NCI-H345 treated with DMSO at 0.1 percent for 48 hours (cell line): ENCODE data around the gene CKAP2L.
"Not testable (repeated sequence)": the region's sequence is repeated elsewhere in the genome, so short reads cannot be mapped to it uniquely, and the experiment has no call there.

ENCODE experiments used
- DNase-seq: peaks from one replicate; lab custom pipeline; 2025; ENCODE audit not compliant: unreplicated experiment; lab: John Stamatoyannopoulos, UW

CKAP2L gene

DNA sequence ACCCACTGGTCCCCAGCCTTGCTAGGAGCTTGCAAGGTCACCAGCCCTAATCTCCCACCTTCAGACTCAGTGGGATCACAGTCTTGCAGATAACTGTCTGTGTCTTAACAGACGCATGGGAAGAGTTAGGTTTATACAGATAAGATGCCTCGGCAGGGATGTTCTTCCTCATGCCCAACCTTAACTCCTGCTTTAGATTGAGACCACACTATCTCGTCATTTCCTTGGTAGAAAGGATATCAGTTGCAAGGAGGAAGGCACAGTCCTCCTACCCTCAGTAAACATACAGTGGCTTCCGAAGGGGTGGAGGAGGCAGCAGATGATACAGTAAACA lies 36.4 kb downstream of the CKAP2L start:
- DNase-seq, result no peak

DNA sequence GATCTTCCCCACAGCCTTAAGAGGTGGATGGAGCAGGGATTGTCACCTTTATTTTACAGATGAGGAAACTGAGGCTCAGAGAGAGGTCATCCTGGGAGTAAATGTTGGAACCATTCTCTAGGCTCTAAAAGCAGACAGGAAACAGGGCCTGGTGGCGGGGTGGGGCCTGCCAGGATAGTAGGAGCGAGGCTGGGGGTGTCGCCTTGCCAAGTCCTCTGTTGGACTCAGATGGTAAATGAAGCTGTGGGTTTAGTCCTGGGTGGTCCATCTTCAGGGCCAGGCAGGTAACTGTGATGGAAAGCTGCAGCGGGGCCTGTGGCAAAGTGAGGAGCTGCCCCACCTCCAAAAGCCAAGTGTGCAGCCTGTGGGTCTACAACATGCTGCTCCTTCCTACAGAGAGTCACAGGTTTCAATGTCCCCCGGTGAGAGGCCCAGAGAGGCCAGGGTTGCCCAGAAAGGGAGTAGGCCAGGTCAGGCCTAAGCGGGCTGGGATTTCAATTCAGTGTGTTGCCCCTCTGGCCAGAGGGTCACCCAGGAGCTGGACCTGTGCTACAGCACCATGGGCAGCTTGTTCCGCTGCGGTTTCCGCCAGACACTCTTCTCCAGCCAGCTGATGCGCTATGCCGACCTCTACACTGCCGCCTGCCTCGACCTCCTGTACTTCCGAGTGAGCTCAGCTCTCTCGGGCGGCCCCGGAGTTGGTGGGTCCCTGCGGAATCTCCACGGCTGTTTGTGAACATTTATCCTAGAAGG lies 37.0 kb downstream of the CKAP2L start:
- DNase-seq, result no peak

DNA sequence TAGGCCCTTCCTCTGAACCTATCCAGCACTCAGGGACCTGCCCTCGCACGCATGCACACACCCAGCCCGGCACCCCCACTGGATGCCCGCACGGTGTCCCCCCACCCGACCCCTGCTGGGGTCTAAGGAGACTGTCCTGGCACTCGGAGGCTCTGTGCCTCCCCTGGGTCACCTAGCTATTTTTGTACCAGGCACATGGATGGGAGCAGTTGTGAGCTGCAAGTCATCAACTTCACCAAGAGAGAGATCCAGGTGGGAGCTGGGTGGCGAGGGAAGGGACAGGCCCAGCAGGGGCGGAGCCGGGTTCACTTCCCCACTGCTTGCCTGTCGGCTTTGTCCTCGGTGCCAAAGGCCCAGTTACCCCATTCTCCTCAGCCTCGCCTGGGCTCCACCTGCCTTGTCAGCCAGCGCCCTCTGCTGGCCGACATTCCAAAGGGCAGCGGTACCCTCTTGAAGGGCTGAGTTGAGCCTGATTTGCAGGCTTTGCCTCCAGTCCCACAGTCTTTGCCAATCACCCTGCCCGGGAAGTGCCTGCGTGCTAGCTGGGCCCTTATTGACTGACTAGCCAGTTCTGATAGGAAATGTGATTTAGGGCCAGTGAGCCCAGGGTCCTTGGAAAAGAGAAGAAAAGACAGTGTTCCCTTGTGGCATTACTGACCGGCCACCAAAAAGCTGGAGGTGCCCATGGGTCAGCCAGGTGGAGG lies 37.8 kb downstream of the CKAP2L start:
- DNase-seq, result peak; percentile 74

DNA sequence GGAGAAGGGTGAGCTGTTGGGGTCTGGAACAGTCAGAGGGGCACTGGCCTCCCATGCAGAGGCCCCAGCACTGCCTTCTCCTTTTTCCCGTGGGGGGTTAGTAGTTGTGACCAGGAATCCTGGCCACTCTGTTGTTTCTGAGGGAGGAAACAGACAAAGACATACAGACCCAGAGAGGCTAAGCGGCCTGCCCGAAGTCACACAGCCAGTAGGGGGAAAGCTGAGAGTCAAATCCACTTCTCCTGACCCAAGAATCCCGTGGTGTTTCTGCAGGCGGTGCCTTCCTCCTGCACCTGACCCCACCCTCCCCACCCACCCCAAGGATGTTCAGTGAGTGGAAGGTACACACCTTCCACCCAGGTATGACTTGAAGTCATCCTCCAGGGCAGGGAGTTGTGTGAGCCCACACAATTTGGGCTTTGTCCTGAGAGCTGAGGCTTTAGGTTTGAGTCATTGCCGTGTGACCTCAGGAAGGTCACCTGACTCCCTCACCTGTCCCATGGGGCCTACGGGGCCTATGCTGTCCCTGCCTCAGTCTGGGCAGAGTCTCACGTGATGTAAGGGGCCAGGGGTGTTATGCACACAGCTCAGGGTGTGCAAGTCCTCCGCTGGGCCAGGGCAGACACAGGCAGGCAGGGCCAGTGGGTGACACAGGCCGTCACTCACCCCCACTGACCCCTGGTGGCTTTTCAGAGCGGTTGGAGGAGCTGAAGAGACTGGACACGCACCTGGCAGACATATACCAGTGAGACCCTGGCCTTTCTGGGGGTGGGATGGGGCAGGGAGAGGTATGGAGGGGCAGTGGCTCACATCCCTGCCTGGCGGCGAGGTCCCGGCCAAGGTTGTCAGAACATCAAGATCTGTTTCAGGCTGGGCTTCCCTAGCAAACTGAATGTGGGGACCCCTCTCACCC lies 38.6 kb downstream of the CKAP2L start:
- DNase-seq, result no peak

DNA sequence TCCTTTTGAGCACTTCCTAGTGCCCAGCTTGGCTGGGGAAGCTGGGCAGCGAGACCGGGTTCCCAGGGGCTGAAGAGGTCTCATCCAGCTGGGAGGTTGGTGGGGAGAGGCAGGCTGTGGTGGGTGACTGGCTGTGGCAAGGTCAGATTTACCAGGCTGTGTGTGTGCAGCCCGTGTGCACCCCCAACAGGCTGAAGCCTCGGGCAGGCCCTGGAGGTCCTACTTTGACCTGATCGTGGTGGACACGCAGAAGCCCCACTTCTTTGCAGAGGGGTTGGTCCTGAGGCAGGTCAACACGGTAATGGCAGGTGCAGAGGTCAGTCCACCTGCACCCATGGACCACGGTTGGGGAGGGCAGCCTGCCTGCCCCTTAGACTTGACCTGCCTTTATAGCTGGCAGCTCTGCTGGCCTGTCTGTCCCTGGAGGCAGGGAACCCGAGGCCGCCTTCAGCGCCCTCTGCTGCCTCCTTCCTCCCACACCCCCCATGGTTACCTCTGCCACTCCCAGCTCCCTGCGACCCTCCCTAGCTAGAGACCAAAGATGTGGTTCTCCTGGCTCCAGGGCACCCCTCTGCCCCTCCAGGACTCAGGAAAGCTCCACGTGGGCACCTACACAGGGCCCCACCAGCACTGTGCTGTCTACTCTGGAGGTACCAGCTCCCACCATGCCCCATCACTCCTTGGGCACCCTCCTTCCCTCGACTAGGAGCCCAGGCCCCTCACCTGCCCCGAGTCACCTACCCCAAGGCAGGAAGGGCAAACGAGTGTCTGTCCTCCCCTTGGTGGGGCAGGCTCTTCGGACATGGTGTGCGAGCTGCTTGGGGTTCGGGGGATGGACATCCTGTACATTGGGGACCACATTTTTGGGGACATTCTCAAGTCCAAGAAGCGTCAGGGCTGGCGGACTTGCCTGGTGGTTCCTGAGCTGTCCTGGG lies 39.6 kb downstream of the CKAP2L start:
- DNase-seq, result no peak

DNA sequence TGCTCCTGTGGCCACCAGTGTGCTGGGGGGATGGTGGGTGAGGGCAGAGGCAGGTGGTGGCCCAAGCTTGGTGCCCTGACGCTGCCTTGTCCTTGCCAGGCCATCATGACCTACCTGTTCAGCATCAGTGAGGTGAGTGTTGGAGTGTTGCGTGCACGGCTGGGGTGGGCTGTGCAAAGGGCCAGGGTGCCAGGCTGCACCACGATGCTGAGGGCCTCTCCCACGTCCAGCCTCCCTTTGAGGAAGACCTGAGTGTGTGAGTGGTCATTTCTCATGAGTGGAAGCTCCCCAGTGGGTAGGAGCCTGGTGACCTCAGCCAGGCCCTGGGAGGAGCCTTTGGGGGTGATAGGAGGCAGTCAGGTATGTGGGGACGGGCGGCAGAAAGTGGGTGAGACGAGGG lies 40.4 kb downstream of the CKAP2L start:
- no peak for DNase-seq

DNA sequence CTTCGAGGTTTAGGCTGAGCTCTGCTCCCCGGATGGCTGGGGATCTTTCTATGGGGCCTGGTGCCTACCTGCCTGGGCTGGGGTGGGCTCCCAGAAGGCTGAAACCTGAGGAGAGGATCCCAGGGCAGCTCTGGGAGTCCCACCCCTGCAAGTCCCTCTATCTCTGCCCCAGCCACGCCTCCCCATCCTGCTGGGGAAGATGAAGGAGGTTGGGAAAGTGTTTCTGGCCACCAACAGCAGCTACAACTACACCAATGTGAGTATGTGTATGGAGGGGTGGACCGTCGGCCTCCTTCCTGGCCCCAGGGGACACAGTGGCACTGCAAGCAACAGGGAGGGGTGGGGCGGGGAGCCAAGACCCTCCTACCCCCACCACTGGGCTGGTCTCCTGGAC lies 40.9 kb downstream of the CKAP2L start:
- no peak for DNase-seq

DNA sequence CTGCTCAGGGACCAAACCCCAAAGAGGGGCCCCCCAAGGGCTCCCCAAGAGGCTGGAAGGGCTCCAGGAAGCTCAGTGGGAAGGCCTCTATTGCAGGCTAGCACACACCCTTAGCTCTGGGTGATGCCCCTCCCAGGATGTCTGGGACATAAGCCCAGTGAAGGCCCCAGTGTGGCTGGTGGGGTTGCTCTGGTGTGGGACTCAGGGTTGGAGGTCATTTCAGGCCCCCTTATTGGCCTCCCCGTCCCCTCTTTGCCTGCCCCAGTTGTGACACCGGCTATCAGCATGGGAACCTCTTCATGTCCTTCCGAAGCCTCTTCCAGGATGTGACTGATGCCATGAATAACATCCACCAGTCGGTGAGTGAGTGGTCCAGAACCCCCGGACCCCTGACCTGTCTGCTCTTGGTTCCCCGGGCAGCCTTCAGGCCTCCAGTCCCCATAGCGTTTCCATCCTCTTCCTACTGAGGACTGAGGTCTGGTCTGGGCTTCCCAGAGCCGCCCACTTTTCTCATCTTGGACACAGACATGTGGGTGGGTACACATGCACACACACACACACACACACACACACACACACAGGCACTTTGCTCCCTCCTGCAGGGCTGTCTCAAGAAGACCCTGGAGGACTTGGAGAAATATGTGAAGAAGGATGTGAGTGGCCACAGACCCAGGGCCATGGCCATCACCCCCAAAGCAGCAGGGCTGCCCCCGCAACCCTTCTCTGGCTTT lies 41.4 kb downstream of the CKAP2L start:
- DNase-seq, result no peak

DNA sequence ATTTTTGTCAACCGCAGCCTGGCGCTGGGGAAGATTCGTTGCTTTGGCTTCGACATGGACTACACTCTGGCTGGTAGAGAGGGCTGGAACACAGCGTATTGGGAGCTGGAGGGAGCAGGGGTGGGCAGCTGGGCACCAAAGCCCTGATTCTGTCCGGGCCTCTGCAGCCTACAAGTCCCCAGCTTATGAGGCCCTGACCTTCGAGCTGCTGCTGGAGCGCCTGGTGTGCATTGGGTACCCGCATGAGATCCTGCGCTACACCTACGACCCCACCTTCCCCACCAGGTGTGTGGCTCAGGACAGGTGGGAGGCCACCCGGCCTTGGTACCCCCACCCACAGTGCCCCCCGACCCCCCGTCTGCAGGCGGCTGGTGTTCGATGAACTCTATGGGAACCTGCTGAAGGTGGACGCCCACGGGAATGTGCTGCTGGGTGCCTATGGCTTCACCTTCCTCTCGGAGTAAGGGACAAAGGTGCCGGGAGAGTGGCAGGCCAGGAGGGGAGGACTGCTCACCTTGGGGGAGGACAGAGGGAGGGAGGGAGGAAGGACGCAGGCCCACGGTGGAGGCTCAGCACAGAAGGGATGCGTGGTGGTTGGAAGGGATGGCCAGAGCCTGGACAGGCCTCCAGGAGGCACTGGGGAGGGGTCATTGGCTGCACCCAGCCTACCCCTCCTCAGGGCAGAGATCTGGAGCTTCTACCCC lies 42.4 kb downstream of the CKAP2L start:
- no peak for DNase-seq

DNA sequence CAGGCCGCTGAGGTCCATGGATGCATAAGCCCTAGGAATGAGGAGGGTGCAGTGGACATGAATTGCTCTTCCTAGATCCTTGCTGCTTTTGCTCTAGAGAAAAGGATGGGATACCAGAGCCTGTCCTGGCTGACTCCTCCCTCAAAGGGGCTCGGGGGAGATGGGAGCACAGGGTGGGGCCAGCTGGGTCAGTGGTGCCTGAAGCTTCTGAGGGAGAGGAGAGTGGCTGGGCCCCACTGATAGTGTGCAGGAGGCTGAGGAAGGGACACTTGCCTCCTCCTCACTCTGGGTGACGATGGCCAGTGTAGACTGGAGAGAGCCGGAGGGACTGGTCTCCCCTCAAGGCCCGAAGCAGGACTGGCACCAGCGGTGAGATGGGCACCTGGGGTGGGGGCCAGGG lies 43.6 kb downstream of the CKAP2L start, which contains the start of gene NT5DC4:
NT5DC4 (plus strand) TSS at position 236 of the 400 bp plus-strand sequence; CDS start at position 296, 60 bp downstream.
- DNase-seq, result no peak

DNA sequence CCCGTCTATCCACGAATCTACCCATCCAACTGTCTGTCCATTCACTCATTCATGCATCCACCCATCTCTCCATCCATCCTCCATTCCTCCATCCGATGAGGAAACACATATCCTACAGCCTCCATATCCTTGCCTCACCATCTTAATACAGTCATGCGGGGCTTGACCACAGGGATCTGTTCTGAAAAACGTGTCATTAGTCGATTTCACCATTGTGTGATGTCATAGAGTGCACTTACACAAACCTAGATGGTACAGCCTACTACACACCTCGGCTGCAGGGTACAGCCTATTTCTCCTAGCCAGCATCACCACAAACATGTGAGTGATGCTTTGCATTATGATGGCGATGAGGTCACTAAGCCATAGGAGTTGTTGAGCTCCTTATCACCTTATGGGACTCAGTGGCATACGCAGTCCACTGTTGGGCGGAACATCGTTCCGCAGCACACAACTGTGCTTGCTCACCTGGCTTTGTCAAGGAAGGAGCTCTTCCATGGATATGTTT lies 45.5 kb downstream of the CKAP2L start:
- DNase-seq, result no peak

DNA sequence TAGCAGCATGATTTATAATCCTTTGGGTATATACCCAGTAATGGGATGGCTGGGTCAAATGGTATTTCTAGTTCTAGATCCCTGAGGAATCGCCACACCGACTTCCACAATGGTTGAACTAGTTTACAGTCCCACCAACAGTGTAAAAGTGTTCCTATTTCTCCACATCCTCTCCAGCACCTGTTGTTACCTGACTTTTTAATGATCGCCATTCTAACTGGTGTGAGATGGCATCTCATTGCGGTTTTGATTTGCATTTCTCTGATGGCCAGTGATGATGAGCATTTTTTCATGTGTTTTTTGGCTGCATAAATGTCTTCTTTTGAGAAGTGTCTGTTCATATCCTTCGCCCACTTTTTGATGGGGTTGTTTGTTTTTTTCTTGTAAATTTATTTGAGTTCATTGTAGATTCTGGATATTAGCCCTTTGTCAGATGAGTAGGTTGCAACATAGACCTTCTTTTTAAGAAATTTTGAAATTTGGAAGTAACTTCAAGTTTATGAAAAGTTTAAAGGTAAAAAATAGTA lies 47.5 kb downstream of the CKAP2L start:
- not testable (repeated sequence) for DNase-seq

DNA sequence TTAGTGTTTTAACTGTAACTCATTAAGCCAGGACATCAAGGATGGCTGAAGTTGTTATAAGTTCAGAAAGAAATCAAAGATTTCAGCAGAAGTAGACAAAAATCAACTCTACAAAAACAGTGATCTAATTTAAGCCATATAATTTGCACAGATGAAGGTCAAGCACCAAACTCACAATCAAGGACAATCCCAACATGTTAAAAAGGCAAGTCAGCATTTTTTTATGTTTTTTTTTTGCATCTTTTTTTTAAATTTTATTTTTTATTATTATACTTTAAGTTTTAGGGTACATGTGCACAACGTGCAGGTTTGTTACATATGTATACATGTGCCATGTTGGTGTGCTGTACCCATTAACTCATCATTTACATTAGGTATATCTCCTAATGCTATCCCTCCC lies 48.3 kb downstream of the CKAP2L start:
- not testable (repeated sequence) for DNase-seq

DNA sequence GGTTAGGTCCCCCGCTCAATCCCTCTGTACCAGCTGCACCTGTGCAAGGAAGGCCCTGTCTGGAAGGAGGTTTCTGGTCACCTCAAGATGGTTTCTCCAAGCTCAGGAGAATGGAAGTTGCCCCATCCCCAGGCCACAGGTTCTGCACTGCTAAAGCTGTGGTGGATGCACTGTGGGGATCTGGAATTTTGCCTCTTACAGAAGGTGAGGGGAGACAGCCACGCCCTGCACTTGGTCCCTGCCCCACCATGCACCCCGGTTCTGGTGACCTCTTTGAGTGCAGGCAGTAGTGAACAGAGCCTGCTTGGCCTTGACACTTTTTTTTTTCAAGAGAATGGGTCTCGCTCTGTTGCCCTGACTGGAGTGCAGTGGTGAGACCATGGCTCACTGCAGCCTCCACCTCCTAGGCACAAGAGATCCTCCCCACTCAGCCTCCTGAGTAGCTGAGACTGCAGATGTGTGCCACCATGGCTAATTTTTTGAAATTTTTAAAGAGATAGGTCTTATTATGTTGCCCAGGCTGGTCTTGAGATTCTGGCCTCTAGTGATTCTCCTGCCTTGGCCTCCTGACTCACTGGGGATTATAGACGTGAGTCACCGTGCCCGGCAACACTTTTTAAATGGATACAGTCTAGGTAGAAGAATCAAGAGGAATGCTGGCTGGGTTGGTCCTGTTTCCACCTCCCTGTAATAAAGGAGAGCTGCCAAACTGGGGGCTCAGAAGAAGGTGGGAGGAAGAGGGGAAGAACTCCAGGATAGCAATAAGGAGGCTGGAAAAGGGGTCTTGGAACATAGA lies 49.4 kb downstream of the CKAP2L start:
- DNase-seq, result no peak

DNA sequence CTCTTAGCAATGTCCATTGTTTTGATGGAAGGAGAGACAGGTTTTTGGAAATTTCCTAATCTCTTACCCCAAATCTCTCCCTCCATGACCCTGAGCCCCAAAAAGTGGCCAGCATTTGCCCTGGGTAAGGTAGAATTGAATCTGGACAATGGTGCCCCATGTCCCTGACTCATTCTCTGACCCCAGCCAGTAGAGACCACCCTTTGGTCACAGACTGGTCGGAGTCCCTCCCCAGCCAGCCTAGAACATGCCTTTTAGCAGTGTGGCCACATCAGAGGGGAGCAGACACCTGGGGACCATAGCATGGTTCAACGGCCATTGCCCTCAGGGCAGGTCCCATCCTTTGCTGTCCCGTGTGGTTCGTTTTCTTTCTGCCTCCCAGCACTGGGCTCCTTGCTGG lies 50.1 kb downstream of the CKAP2L start:
- DNase-seq, result no peak

DNA sequence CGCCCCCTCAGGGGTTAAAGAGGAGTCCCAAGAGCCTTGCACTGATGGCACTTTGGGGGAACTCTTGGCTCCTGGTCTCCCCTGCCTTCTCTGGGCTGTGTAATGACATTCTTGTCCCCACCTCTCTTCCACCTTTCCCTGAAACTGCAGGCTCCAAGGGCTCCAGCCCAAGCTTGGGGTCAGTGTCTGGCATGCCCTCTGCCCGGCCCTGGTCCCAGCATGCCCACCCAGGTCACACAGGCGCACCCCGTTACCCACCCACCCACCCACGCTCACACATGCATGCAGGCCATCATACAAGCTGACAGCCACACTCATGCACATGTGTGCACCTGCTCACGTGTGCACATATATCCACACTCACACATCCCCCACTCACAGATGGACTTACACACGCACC lies 50.5 kb downstream of the CKAP2L start:
- DNase-seq, result no peak

DNA sequence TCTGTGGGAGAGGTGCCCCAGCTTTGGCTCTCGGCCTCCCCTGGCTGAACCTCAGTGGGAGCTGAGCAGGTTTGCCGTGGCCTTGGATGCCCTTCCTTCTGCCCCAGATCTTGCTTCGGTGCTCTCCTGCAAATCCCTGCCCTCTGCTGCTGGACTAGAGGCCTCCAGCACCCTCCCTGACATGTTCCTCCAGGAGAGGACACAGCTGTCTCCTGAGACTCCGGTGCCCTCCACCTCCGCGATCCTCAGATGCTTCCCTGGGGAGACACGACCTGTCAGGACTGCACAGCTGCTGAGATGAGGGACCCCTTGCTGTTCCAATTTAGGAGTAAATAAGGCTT lies 50.9 kb downstream of the CKAP2L start:
- no peak for DNase-seq

DNA sequence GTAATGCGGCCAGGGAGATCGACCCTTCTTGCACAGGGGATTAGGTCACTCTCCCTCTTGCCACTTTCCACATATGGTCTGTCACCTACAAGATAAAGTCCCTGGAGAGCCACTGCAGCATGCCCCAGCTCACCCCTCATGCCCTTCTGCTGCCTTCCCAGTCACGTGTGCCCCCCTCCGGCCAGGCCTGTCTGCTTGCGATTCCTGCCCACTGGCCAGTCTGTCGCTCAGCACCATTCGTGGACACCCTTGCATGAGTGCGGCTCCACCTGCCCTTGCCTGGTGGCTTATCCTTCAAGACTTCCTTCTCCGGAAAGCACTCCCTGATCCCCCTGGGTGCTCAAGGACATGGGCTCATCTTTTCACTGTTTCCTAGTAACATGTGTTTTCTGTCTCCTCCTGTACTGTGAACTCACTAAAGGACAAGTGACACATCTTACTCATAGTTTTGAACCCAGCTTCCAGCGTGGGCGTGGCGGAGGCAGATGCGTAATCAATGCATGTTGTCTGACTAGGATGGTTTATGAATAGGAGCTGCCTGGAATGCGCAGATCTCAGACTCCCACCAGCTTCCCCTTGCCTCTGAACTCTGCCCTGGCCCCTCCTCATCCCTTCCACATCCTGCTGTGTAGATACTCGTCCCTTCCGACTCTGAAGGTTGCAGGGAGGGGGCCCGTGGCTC lies 51.4 kb downstream of the CKAP2L start:
- DNase-seq, result no peak
